ENCODE data around the gene PCMTD2.

The PCMTD2 gene

DNA sequence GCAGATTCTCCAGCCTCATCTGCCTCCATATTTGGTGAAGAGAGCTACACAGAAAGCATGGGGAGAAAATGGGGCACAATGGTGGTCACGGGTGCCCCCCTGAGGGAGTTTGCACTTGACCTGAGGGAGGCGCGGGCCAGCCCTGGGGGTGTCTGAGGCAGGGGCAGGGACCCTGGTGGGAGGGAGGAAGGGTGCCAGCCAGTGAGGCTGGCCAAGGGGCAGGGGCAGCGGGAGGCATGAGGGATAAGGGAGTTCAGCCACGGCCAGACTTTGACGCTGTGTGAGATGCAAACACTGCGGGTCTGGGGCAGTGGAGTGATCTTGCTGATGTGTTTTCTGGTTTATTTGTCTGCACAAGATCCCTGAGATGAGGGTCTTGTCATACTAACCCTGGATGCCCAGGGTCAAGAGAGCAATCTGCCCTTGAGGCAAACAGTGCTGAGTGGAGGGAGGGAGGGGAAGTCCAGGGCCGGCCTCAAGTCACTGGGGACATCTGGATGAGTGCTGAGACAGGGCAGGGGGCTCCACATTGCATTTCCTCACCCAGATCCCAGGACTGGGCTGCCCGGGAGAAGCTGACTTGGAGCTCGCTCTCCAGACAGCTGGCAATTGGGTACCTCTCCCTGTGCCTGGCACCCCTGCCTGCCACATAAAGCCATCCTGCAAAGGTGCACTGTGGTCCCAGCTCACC is 8.8 kb upstream of the PCMTD2 start:
- Histone ChIP-seq H3K4me1 (ENCODE audit: low read depth, poor library complexity, severe bottlenecking) (no peaks in the 10 kb centered on the region), H3K79me2 (ENCODE audit: insufficient read depth, low read depth) (no peaks in the 10 kb centered on the region), H3K4me3 (IDR thresholded peaks at IDR 0.05; ENCODE audit: insufficient read depth, low read depth, low read length) (no peak overlapping the region), H3K36me3 (ENCODE audit: insufficient read depth) (no peaks in the 10 kb centered on the region), H2AFZ (ENCODE audit: low read depth) (no peak overlapping the region), H4K20me1 (ENCODE audit: insufficient read depth) (no peaks in the 10 kb centered on the region), H3K27ac (no peak overlapping the region), H3K27me3 (ENCODE audit: insufficient read depth, low read depth) (peaks cover 92% of the 10 kb centered on the region), H3K9ac (no peak overlapping the region), H3K4me2 (no peak overlapping the region)
- TF ChIP-seq, protein P1, sequence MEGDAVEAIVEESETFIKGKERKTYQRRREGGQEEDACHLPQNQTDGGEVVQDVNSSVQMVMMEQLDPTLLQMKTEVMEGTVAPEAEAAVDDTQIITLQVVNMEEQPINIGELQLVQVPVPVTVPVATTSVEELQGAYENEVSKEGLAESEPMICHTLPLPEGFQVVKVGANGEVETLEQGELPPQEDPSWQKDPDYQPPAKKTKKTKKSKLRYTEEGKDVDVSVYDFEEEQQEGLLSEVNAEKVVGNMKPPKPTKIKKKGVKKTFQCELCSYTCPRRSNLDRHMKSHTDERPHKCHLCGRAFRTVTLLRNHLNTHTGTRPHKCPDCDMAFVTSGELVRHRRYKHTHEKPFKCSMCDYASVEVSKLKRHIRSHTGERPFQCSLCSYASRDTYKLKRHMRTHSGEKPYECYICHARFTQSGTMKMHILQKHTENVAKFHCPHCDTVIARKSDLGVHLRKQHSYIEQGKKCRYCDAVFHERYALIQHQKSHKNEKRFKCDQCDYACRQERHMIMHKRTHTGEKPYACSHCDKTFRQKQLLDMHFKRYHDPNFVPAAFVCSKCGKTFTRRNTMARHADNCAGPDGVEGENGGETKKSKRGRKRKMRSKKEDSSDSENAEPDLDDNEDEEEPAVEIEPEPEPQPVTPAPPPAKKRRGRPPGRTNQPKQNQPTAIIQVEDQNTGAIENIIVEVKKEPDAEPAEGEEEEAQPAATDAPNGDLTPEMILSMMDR (conservative IDR thresholded peaks at IDR 0.05; ENCODE audit: low read depth, low read length) = no peak

DNA sequence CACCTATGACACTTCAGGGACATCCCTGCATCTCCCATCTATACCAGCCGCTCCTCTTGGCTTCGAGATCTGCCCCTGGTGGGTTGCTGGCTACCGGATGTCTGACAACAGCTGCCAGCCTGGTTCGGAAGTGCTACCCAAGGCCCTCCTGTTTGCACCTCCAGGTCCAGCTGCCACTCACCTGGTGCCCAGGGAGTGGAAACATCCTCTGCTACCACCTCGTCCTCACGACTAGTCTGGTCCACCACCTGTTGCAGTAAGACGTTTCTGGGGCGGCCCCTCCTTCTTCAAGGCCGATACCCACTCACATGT is 8.3 kb upstream of the PCMTD2 start:
- Histone ChIP-seq H3K79me2 (ENCODE audit: insufficient read depth, low read depth) (no peaks in the 10 kb centered on the region), H3K4me2 (no peak overlapping the region)
- TF ChIP-seq, protein P1 (conservative IDR thresholded peaks at IDR 0.05; ENCODE audit: low read depth, low read length) = no peak

DNA sequence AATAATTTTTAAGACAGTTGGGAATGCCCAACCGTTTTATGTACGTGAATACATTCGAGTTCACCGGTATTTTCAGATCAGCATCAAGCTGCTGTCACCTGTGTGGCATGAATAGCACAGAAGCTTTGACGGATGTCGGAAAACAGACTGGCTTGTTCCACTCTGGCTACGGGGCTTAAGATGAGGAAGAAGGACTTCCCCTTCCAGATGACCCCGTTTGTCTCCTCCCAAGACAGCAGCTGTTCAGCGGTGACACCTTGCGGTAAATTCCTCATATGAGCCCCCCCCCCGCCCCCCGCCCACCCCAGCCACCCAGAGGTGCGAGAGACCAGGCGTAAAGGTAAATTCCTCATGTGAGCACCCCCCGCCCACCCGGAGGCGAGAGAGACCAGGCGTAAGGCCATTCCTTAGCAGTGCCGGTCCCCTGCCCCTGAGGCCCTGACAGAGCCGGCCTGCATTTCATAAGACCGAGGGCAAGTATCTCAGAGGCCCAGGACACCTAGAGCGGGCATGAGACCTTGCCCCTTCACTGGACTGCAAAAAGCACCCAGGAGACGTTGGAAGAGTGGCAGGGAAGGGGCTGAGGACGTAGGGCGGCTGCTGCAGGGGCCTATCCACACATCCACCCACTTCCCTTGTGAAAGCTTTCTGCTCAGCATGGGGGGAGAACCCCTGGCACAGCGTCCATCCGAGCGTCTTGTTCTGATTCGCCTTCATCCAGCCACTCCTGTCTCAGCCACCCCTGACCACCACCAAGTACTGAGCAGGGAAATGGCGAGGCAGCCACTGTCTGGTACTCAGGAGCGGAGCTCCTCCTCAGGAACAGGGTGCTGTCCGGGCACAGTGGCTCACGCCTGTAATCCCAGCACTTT is 7.3 kb upstream of the PCMTD2 start:
- Histone ChIP-seq H3K36me3 (ENCODE audit: insufficient read depth) (no peaks in the 10 kb centered on the region), H3K79me2 (ENCODE audit: insufficient read depth, low read depth) (no peaks in the 10 kb centered on the region), H3K27ac (no peak overlapping the region), H2AFZ (ENCODE audit: low read depth) (no peak overlapping the region), H3K27me3 (ENCODE audit: insufficient read depth, low read depth) (peaks cover 85% of the 10 kb centered on the region), H3K9ac (no peak overlapping the region), H3K4me1 (ENCODE audit: low read depth, poor library complexity, severe bottlenecking) (no peaks in the 10 kb centered on the region), H3K4me2 (no peak overlapping the region), H3K4me3 (IDR thresholded peaks at IDR 0.05; ENCODE audit: insufficient read depth, low read depth, low read length) (no peak overlapping the region), H4K20me1 (ENCODE audit: insufficient read depth) (no peaks in the 10 kb centered on the region)
- TF ChIP-seq, protein P1 (conservative IDR thresholded peaks at IDR 0.05; ENCODE audit: low read depth, low read length) = no peak

More for the DNA sequence above, 8.3 kb upstream of the PCMTD2 start:
- Histone ChIP-seq H3K36me3 (ENCODE audit: insufficient read depth) (no peaks in the 10 kb centered on the region), H2AFZ (ENCODE audit: low read depth) (no peak overlapping the region), H3K4me3 (IDR thresholded peaks at IDR 0.05; ENCODE audit: insufficient read depth, low read depth, low read length) (no peak overlapping the region), H4K20me1 (ENCODE audit: insufficient read depth) (no peaks in the 10 kb centered on the region), H3K27me3 (ENCODE audit: insufficient read depth, low read depth) (peaks cover 92% of the 10 kb centered on the region), H3K4me1 (ENCODE audit: low read depth, poor library complexity, severe bottlenecking) (no peaks in the 10 kb centered on the region), H3K9ac (no peak overlapping the region), H3K27ac (no peak overlapping the region)

DNA sequence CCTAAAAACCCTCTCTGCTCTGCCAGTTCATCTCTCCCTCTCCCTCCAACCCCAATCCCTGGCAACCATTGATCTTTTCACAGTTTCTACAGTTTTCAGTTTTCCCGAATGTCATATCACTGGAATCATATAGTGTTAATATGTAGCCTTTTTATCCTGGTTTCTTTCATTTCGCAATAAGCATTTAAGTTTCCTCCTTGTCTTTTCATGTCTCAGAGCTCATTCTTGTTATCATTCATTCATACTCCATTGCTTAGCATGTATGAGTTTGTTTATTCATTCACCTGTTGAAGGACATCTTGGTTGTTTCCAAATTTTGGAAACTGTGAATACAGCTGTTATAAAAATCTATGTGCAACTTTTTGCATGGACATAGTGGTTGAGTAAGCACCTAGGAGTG is 5.5 kb upstream of the PCMTD2 start:
- no peaks in the 10 kb centered on the region for H3K4me1 ChIP-seq (ENCODE audit: low read depth, poor library complexity, severe bottlenecking)
- H3K9ac ChIP-seq = no peak overlapping the region
- no peak overlapping the region for H2AFZ ChIP-seq (ENCODE audit: low read depth)
- TF ChIP-seq, protein P1 (conservative IDR thresholded peaks at IDR 0.05; ENCODE audit: low read depth, low read length) = no peak
- no peaks in the 10 kb centered on the region for H3K79me2 ChIP-seq (ENCODE audit: insufficient read depth, low read depth)
- no peak overlapping the region for H3K4me2 ChIP-seq
- H3K36me3 ChIP-seq (ENCODE audit: insufficient read depth) = no peaks in the 10 kb centered on the region
- no peak overlapping the region for H3K4me3 ChIP-seq (IDR thresholded peaks at IDR 0.05; ENCODE audit: insufficient read depth, low read depth, low read length)
- H3K27me3 ChIP-seq (ENCODE audit: insufficient read depth, low read depth) = peaks cover 67% of the 10 kb centered on the region
- no peaks in the 10 kb centered on the region for H4K20me1 ChIP-seq (ENCODE audit: insufficient read depth)
- no peak overlapping the region for H3K27ac ChIP-seq

Data from KMS-11 (cell line).